HEK293 (cell line): ENCODE results near the gene SP4.

Experiments
- CTCF ChIP-seq: fragments of 450-650 bp; formaldehyde crosslinking; IDR thresholded peaks from 2 replicates; pipeline ENCODE4 v1.5.1; 2016; ENCODE audit warnings: missing biosample characterization, missing genetic modification characterization
- PBX3 ChIP-seq: sonication (generic); formaldehyde crosslinking; IDR thresholded peaks from 2 replicates; pipeline ENCODE4 v1.8.1; 2022; ENCODE audit warnings: mild to moderate bottlenecking, moderate library complexity, missing genetic modification reagents
- PRDM1 ChIP-seq: fragments of 450-650 bp; formaldehyde crosslinking; IDR thresholded peaks from 2 replicates; pipeline ENCODE4; 2016; ENCODE audit warnings: missing biosample characterization, missing genetic modification characterization
- ZNF10 ChIP-seq: fragments of 450-650 bp; formaldehyde crosslinking; IDR thresholded peaks from 2 replicates; pipeline ENCODE4 v1.5.1; 2017; ENCODE audit warnings: missing biosample characterization, missing genetic modification characterization
- ZNF274 ChIP-seq, 2 experiments: fragments of 200-500 bp in 1 of 2; fragments of 450-650 bp in 1 of 2; sonication (Bioruptor generic) in 1 of 2; formaldehyde crosslinking in 1 of 2; IDR thresholded peaks; 2 replicates each; pipeline versions ENCODE4 v1.5.1 to v1.6.1; 2014 to 2016; ENCODE audit warnings: borderline replicate concordance in 1 of 2, inconsistent platforms in 1 of 2, low read length in 1 of 2, missing biosample characterization in 1 of 2, missing genetic modification characterization in 1 of 2
- ZNF302 ChIP-seq: fragments of 450-650 bp; formaldehyde crosslinking; IDR thresholded peaks from 2 replicates; pipeline ENCODE4 v1.5.1; 2016; ENCODE audit warnings: missing biosample characterization, missing genetic modification characterization, low read depth
- ZSCAN30 ChIP-seq: fragments of 450-650 bp; IDR thresholded peaks from 2 replicates; pipeline ENCODE4 v1.5.1; 2018; ENCODE audit warnings: missing biosample characterization, mild to moderate bottlenecking, missing genetic modification characterization, moderate library complexity

GRCh38 chr7:21427182-21427870 lies 557 bp upstream of the SP4 start:
- TF ChIP-seq CTCF = no peak
- TF ChIP-seq PRDM1 = no peak
- no peak; the same call in 1 of the 2 replicates for TF ChIP-seq PBX3 (CRISPR knock-in tag)
- TF ChIP-seq ZNF10 (tag by site-specific recombination) = no peak
- 0 out of 2 replicates have a peak, but pooled peaks have one; percentile 10 for TF ChIP-seq ZSCAN30 (tag by site-specific recombination)
- no peak for TF ChIP-seq ZNF302 (tag by site-specific recombination)
- no peak for TF ChIP-seq ZNF274 (IDR thresholded peaks at IDR 0.05; ENCODE audit: low read length)
- no peak for TF ChIP-seq ZNF274 (tag by site-specific recombination; IDR thresholded peaks at IDR 0.05; ENCODE audit: borderline replicate concordance)
